Dendritic cell treated with granulocyte-macrophage colony-stimulating factor and Interleukin-4, amounts not matched to agents 40 ng/mL and 50 ng/mL, for 4 days (primary cell): ENCODE measurements around the gene CCSER1.
"Not testable (repeated sequence)": the region's sequence is repeated elsewhere in the genome, so short reads cannot be mapped to it uniquely, and the experiment has no call there.

Source experiments
- H3K27ac Mint-ChIP-seq: one replicate; pipeline ENCODE4 v1.8.0; 2022; ENCODE audit warnings: mild to moderate bottlenecking, mixed read lengths
- H3K27me3 Mint-ChIP-seq: one replicate; pipeline ENCODE4 v1.8.0; 2022; ENCODE audit warnings: mild to moderate bottlenecking, mixed read lengths
- H3K36me3 Mint-ChIP-seq: one replicate; pipeline ENCODE4 v1.8.0; 2022; ENCODE audit warnings: low read depth, mixed read lengths
- H3K4me1 Mint-ChIP-seq: one replicate; pipeline ENCODE4 v1.8.0; 2022; ENCODE audit warnings: low read depth, mixed read lengths
- H3K4me3 Mint-ChIP-seq: one replicate; pipeline ENCODE4 v1.8.0; 2022; ENCODE audit warnings: mild to moderate bottlenecking, moderate library complexity, mixed read lengths
- H3K9me3 Mint-ChIP-seq: one replicate; pipeline ENCODE4 v1.8.0; 2022; ENCODE audit warnings: mixed read lengths
- intact Hi-C: fragments of 100-400 bp; cut with micrococcal nuclease; formaldehyde crosslinking; loops from one replicate; pipeline ENCODE4 v1.15.0; 2022

Gene CCSER1

GRCh38 chr4:91362125-91362524, 1234.9 kb downstream of the CCSER1 start:
- Mint-ChIP-seq H3K27me3 (no peaks in the 10 kb centered on the region), H3K36me3 (no peaks in the 10 kb centered on the region), H3K4me1 (no peaks in the 10 kb centered on the region), H3K4me3 (no peak overlapping the region), H3K27ac (no peak overlapping the region), H3K9me3 (peaks cover 12% of the 10 kb centered on the region)
- intact Hi-C loops: no loop called here

- Mint-ChIP-seq H3K4me3 (no peak overlapping the region), H3K27me3 (no peaks in the 10 kb centered on the region), H3K27ac (no peak overlapping the region), H3K9me3 (no peaks in the 10 kb centered on the region), H3K4me1 (no peaks in the 10 kb centered on the region), H3K36me3 (no peaks in the 10 kb centered on the region)
- intact Hi-C loops: no loop called here
These were observed 1239.4 kb downstream of the CCSER1 start for GRCh38 chr4:91366554-91366953.

DNA sequence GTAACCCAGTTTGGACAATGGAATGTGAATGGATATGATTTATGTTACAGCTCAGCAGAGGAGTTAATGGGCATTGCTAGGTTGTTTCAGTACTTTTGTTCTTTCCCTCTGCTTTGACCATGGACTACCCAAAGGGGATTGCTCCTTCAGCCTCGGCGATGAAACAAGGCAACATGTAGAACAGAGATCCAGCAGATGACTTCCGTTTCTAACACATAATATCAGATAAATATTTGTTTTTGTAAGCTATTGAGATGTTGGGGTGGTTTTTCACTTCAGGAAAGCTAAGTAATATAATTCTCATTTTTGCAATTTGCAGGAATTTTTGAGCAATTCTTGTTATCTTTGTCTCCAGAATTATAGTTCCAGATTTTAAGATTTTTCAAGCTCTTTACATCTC, 1241.9 kb downstream of the CCSER1 start:
- Mint-ChIP-seq H3K4me1 (no peaks in the 10 kb centered on the region), H3K9me3 (no peaks in the 10 kb centered on the region), H3K27ac (no peak overlapping the region), H3K27me3 (no peaks in the 10 kb centered on the region), H3K4me3 (no peak overlapping the region), H3K36me3 (no peaks in the 10 kb centered on the region)
- intact Hi-C loops: no loop called here

DNA sequence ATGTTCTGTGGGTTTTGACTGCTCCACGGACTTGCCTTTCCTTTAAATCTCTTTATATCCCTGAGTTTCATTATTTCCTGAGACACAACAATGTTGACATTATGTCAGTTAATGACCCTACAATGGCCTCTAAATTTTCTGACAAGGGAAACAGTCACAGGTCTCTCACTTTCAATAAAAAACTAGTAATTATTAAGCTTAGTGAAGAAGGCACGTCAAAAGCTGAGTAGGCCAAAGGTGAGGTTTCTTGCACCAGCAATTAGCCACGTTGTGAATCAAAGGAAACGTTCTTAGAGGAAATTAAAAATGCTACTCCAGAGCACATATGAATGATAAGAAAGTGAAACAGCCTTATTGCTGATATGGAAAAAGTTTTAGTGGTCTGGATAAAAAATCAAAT, 1246.4 kb downstream of the CCSER1 start:
- no peaks in the 10 kb centered on the region for H3K27me3 Mint-ChIP-seq
- intact Hi-C loops: no loop called here
- H3K9me3 Mint-ChIP-seq: peaks cover 18% of the 10 kb centered on the region
- H3K27ac Mint-ChIP-seq: no peak overlapping the region
- H3K4me3 Mint-ChIP-seq: no peak overlapping the region
- no peaks in the 10 kb centered on the region for H3K36me3 Mint-ChIP-seq
- no peaks in the 10 kb centered on the region for H3K4me1 Mint-ChIP-seq

DNA sequence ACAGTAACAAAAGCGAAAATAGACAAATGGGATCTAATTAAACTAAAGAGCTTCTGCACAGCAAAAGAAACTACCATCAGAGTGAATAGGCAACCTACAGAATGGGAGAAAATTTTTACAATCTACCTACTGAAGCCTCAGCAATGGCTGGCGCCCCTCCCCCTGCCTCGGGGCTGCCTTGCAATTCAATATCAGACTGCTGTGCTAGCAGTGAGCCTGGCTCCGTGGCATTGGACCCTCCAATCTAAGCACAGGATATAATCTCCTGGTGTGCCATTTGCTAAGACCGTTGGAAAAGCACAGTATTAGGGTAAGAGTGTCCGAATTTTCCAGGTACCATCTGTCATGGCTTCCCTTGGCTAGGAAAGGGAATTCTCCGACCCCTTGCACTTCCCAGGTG, 1278.2 kb downstream of the CCSER1 start:
- H3K4me1 Mint-ChIP-seq, intact Hi-C loops, H3K36me3 Mint-ChIP-seq, H3K4me3 Mint-ChIP-seq, H3K27me3 Mint-ChIP-seq, H3K27ac Mint-ChIP-seq: not testable (repeated sequence)
- peaks cover 37% of the 10 kb centered on the region for H3K9me3 Mint-ChIP-seq

DNA sequence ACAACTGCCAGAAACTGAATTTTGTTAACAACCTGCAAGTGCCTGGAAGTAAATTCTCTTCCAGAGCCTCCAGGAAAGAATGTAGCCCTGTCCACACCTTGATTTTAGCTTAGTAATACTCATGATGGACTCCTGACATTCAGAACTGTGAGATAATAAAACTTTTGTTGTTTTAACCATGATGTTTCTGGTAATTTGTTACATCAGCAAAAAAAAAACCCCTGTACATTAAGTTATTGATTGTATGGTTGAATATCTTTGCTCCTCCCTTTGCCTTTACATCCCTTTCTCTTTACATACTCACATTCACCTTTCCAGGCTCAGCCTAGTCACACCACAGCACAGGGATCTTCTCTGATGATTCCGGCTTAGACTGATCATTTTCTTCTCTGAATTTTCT, 1294.8 kb downstream of the CCSER1 start:
- no peak overlapping the region for H3K27ac Mint-ChIP-seq

DNA sequence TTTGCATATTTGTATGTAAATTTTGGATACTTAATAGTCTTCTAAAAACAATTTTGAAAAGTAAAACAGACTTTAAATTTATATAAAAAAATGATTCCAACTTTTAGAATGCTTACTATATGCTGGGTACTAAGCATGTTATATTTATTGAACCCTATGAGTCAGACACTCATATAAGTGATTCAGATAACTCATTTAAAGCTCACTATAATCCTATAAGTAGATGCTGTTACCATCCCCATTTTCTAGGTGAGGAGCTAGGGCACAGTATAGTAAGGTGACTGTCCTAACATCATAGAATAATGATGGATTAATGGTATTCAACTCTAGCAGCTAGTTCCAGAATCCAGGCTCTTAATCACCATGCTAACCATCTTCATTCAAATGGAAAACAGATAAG, 1299.5 kb downstream of the CCSER1 start:
- intact Hi-C loops: no loop called here
- Mint-ChIP-seq H3K27ac (no peak overlapping the region), H3K4me3 (no peak overlapping the region), H3K36me3 (no peaks in the 10 kb centered on the region), H3K27me3 (no peaks in the 10 kb centered on the region), H3K4me1 (no peaks in the 10 kb centered on the region), H3K9me3 (peaks cover 21% of the 10 kb centered on the region)

More for the DNA sequence above, 1294.8 kb downstream of the CCSER1 start:
- Mint-ChIP-seq H3K9me3 (peaks cover 55% of the 10 kb centered on the region), H3K27me3 (no peaks in the 10 kb centered on the region), H3K4me3 (no peak overlapping the region), H3K4me1 (no peaks in the 10 kb centered on the region), H3K36me3 (no peaks in the 10 kb centered on the region)
- intact Hi-C loops: no loop called here

GRCh38 chr4:91427171-91427570, 1300.0 kb downstream of the CCSER1 start:
- H3K27ac Mint-ChIP-seq: no peak overlapping the region
- no peak overlapping the region for H3K4me3 Mint-ChIP-seq
- peaks cover 21% of the 10 kb centered on the region for H3K9me3 Mint-ChIP-seq
- no peaks in the 10 kb centered on the region for H3K27me3 Mint-ChIP-seq
- no peaks in the 10 kb centered on the region for H3K4me1 Mint-ChIP-seq
- intact Hi-C loops: no loop called here
- no peaks in the 10 kb centered on the region for H3K36me3 Mint-ChIP-seq

DNA sequence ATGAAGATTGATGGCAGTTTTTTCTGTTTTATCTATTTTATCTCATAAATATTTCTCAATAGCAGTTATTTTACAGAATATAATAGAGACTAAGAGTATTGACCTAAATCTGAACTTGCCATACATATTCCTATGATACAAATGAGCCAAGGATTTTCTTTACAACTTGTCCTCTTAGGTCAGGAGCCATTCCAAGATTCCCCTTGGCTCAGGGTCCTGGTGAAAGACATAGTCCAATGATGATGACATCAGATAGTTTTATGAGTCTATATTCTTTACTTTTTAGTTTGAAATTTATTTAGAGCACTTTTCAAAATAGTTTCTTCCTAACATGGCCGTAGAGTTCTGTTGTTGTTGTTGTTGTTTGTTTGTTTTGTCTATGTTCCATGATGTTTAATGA, 1307.4 kb downstream of the CCSER1 start:
- intact Hi-C loops: no loop called here
- Mint-ChIP-seq H3K27ac (no peak overlapping the region), H3K36me3 (no peaks in the 10 kb centered on the region), H3K27me3 (no peaks in the 10 kb centered on the region), H3K9me3 (peaks cover 54% of the 10 kb centered on the region), H3K4me3 (no peak overlapping the region), H3K4me1 (no peaks in the 10 kb centered on the region)

GRCh38 chr4:91436556-91436955, 1309.4 kb downstream of the CCSER1 start:
- Mint-ChIP-seq H3K27me3 (no peaks in the 10 kb centered on the region), H3K4me3 (no peak overlapping the region), H3K36me3 (no peaks in the 10 kb centered on the region), H3K9me3 (peaks cover 62% of the 10 kb centered on the region), H3K27ac (no peak overlapping the region), H3K4me1 (no peaks in the 10 kb centered on the region)
- intact Hi-C loops: no loop called here

DNA sequence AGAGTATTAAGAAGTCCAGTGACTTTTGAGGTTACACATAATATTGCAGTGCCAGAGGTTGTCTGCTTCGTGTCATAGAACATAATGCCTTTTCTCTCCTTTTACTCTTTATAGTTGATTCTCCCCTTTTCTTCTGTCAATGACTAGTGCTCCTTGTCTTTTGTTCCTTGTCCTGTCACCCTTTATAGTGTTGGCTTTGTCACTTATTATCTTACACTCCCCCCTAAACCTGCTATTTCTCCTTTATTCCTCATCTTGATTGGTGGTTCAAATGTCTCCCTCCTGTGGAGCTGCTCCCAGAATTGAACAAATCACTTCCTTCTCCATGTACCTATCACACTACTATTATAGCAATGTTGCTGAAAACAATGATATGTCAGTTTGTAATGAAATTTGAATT, 1320.0 kb downstream of the CCSER1 start:
- H3K27ac Mint-ChIP-seq: no peak overlapping the region
- intact Hi-C loops: no loop called here

GRCh38 chr4:91448668-91449330, 1321.6 kb downstream of the CCSER1 start:
- H3K4me1 Mint-ChIP-seq: no peaks in the 10 kb centered on the region
- H3K27ac Mint-ChIP-seq: no peak overlapping the region
- H3K9me3 Mint-ChIP-seq: peaks cover 40% of the 10 kb centered on the region
- intact Hi-C loops: no loop called here
- H3K4me3 Mint-ChIP-seq: no peak overlapping the region
- H3K36me3 Mint-ChIP-seq: no peaks in the 10 kb centered on the region
- no peaks in the 10 kb centered on the region for H3K27me3 Mint-ChIP-seq

More for the DNA sequence above, 1320.0 kb downstream of the CCSER1 start:
- Mint-ChIP-seq H3K9me3 (peaks cover 39% of the 10 kb centered on the region), H3K36me3 (no peaks in the 10 kb centered on the region), H3K4me3 (no peak overlapping the region), H3K4me1 (no peaks in the 10 kb centered on the region), H3K27me3 (no peaks in the 10 kb centered on the region)

GRCh38 chr4:91454111-91454510, 1326.9 kb downstream of the CCSER1 start:
- Mint-ChIP-seq H3K4me1 (no peaks in the 10 kb centered on the region), H3K36me3 (no peaks in the 10 kb centered on the region), H3K9me3 (peaks cover 44% of the 10 kb centered on the region), H3K27me3 (no peaks in the 10 kb centered on the region), H3K4me3 (no peak overlapping the region), H3K27ac (no peak overlapping the region)
- intact Hi-C loops: no loop called here

GRCh38 chr4:91462566-91462965, 1335.4 kb downstream of the CCSER1 start:
- H3K27ac Mint-ChIP-seq, H3K27me3 Mint-ChIP-seq, H3K4me1 Mint-ChIP-seq, intact Hi-C loops, H3K4me3 Mint-ChIP-seq, H3K36me3 Mint-ChIP-seq: not testable (repeated sequence)
- peaks cover 61% of the 10 kb centered on the region for H3K9me3 Mint-ChIP-seq

GRCh38 chr4:91470671-91471070, 1343.5 kb downstream of the CCSER1 start:
- Mint-ChIP-seq H3K27ac (no peak overlapping the region), H3K4me1 (no peaks in the 10 kb centered on the region), H3K36me3 (no peaks in the 10 kb centered on the region), H3K27me3 (no peaks in the 10 kb centered on the region), H3K9me3 (peaks cover 10% of the 10 kb centered on the region), H3K4me3 (no peak overlapping the region)
- intact Hi-C loops: no loop called here
